ENCODE results near the gene RPL41.

RPL41 gene

GRCh38 chr12:56157201-56158028 is 41.0 kb downstream of the RPL41 start:
- peak; percentile 52 for DNase-seq

GRCh38 chr12:56158029-56158925 is 41.8 kb downstream of the RPL41 start, which contains the start of gene MYL6:
Gene MYL6 (plus strand): TSS chr12:56158359. CDS start chr12:56158402, 43 bp downstream.
- DNase-seq = peak; percentile 98

- no peak for DNase-seq
Measured at GRCh38 chr12:56158926-56159461, 42.6 kb downstream of the RPL41 start.

- DNase-seq = no peak
Measured at GRCh38 chr12:56159482-56160192, 43.2 kb downstream of the RPL41 start.

- no peak for DNase-seq
Measured at GRCh38 chr12:56160193-56160763, 43.8 kb downstream of the RPL41 start.

GRCh38 chr12:56160894-56161689 is 44.7 kb downstream of the RPL41 start:
- no peak for DNase-seq

- DNase-seq = no peak
Measured at GRCh38 chr12:56161690-56162351, 45.4 kb downstream of the RPL41 start.

GRCh38 chr12:56162468-56163290 is 46.2 kb downstream of the RPL41 start:
- DNase-seq = no peak

- no peak for DNase-seq
Measured at GRCh38 chr12:56163533-56164344, 47.3 kb downstream of the RPL41 start.

GRCh38 chr12:56164345-56164729 is 47.9 kb downstream of the RPL41 start:
- DNase-seq = no peak

GRCh38 chr12:56165369-56165768 is 48.9 kb downstream of the RPL41 start:
- no peak for DNase-seq

All from NCI-H1694 (cell line).